ENCODE measurements around the gene OXSR1.

GRCh38 chr3:38157117-38157516 is 8.2 kb upstream of the OXSR1 start:
- no peak for TF ChIP-seq EP300 (IDR thresholded peaks at IDR 0.05)
- TF ChIP-seq POLR2AphosphoS5 (IDR thresholded peaks at IDR 0.05): no peak
